Gastroesophageal sphincter (tissue), 4 donors: ENCODE results near the gene FAM163B. TPM values are rescaled to one million over a fixed set of nuclear protein-coding genes. Genes with fewer than 3 reads are reported as not detected.

Experiments used
- ATAC-seq: fragments of 150-250 bp; one replicate; pipeline ENCODE4 v1.9.1; 2016; ENCODE audit warnings: mild to moderate bottlenecking, moderate library complexity
- H3K27ac ChIP-seq, 4 donors: fragments of 200-600 bp; sonication (generic) in 3 of 4; 1 replicate in 3 of 4; 2 replicates in 1 of 4; pipeline ENCODE4 v1.5.1; 2016 to 2019
- H3K27me3 ChIP-seq: fragments of 200-600 bp; sonication (generic); one replicate; pipeline ENCODE4 v1.5.1; 2019
- H3K36me3 ChIP-seq, 2 donors: fragments of 200-600 bp; sonication (generic); one replicate each; pipeline ENCODE4 v1.5.1; 2019; ENCODE audit warnings: control low read depth in 1 of 2
- H3K4me1 ChIP-seq, 3 donors: fragments of 200-600 bp; sonication (generic); 1 replicate in 2 of 3; 2 replicates in 1 of 3; pipeline ENCODE4 v1.5.1; 2016 to 2019; ENCODE audit warnings: control low read depth in 2 of 3
- H3K4me3 ChIP-seq, 2 donors: fragments of 200-600 bp; sonication (generic); one replicate each; pipeline ENCODE4 v1.5.1; 2019; ENCODE audit warnings: mild to moderate bottlenecking in 1 of 2, moderate library complexity in 1 of 2
- H3K9me3 ChIP-seq, 3 donors: fragments of 200-600 bp; sonication (generic); one replicate each; pipeline ENCODE4 v1.5.1; 2017 to 2019; ENCODE audit warnings: control low read depth in 2 of 3
- CTCF ChIP-seq, 4 experiments: fragments of 200-600 bp in 2 of 4; fragments of 450-650 bp in 2 of 4; sonication (generic) in 1 of 4; IDR thresholded peaks; one replicate each; pipeline ENCODE4 v1.5.1; 2017 to 2019; ENCODE audit warnings: antibody characterized with exemption in 4 of 4, mild to moderate bottlenecking in 2 of 4, moderate library complexity in 2 of 4
- EP300 ChIP-seq: sonication (generic); formaldehyde crosslinking; IDR thresholded peaks from one replicate; pipeline ENCODE4 v1.6.1; 2017; ENCODE audit warnings: antibody characterized with exemption, mild to moderate bottlenecking
- POLR2A ChIP-seq, 2 donors: fragments of 450-650 bp; IDR thresholded peaks; one replicate each; pipeline ENCODE4 v1.6.1; 2017; ENCODE audit warnings: antibody characterized with exemption in 2 of 2, mild to moderate bottlenecking in 2 of 2, moderate library complexity in 1 of 2
- POLR2AphosphoS5 ChIP-seq: sonication (generic); formaldehyde crosslinking; IDR thresholded peaks from one replicate; pipeline ENCODE4 v1.6.1; 2017; ENCODE audit warnings: antibody characterized with exemption
- WGBS, 2 donors: methylation state at CpG; one replicate each; pipeline ENCODE4 v1.1.5; 2018; ENCODE audit warnings: low coverage in 1 of 2; 5-methylcytosine and 5-hydroxymethylcytosine counted together
- total RNA-seq, 4 donors: library from RNA; depleted of rRNA; stranded (reverse); fragments of >200 nt; gene quantifications; one replicate each; pipeline ENCODE4 v1.1.0, GENCODE V29; 2016

Gene FAM163B
- total RNA-seq, 4 donors from 2014 or later: not detected

GRCh38 chr9:133570691-133571080, 38.5 kb downstream of the FAM163B start:
- ATAC-seq: no peak
- no peaks in the 10 kb centered on the region for H3K9me3 ChIP-seq
- 80 to 100% methylated on average over 1 of the region's 16 CpGs for WGBS, 2 donors
- peaks cover 4% of the 10 kb centered on the region for H3K27me3 ChIP-seq
- no peak overlapping the region for H3K27ac ChIP-seq
- H3K4me3 ChIP-seq: no peak overlapping the region
- no peaks in the 10 kb centered on the region for H3K36me3 ChIP-seq
- H3K4me1 ChIP-seq: peaks cover 0 to 37% (median 14%) of the 10 kb centered on the region in 3 donors
- no peak for TF ChIP-seq CTCF (IDR thresholded peaks at IDR 0.05)
- TF ChIP-seq POLR2A (IDR thresholded peaks at IDR 0.05): no peak
- TF ChIP-seq EP300: no peak
- no peak for TF ChIP-seq POLR2AphosphoS5

GRCh38 chr9:133569891-133570690, 39.1 kb downstream of the FAM163B start:
- 85 to 92% methylated on average over 9 to 24 of the region's 36 CpGs for WGBS, 2 donors
- no peak for ATAC-seq
- H3K27me3 ChIP-seq: no peaks in the 10 kb centered on the region
- H3K4me3 ChIP-seq: no peak overlapping the region
- no peaks in the 10 kb centered on the region for H3K36me3 ChIP-seq
- no peaks in the 10 kb centered on the region for H3K9me3 ChIP-seq
- peaks cover 0 to 42% (median 14%) of the 10 kb centered on the region in 3 donors for H3K4me1 ChIP-seq
- no peak for TF ChIP-seq EP300
- TF ChIP-seq CTCF (IDR thresholded peaks at IDR 0.05): no peak
- H3K27ac ChIP-seq: no peak overlapping the region

- no peaks in the 10 kb centered on the region for H3K36me3 ChIP-seq
- H3K4me3 ChIP-seq: no peak overlapping the region
- no peaks in the 10 kb centered on the region for H3K9me3 ChIP-seq
- no peak for ATAC-seq
- no peak overlapping the region for H3K27ac ChIP-seq
- H3K4me1 ChIP-seq: peaks cover 0 to 48% (median 19%) of the 10 kb centered on the region in 3 donors
- WGBS, 2 donors: 0 to 94% methylated on average over 1 to 2 of the region's 14 CpGs
- no peak for TF ChIP-seq POLR2AphosphoS5
- no peak for TF ChIP-seq EP300
- no peak for TF ChIP-seq CTCF (IDR thresholded peaks at IDR 0.05)
- TF ChIP-seq POLR2A (IDR thresholded peaks at IDR 0.05): no peak
- H3K27me3 ChIP-seq: no peaks in the 10 kb centered on the region
Observed at GRCh38 chr9:133569121-133569785, 39.9 kb downstream of the FAM163B start.

GRCh38 chr9:133568186-133568585, 41.0 kb downstream of the FAM163B start:
- no peak for ATAC-seq
- TF ChIP-seq POLR2A (IDR thresholded peaks at IDR 0.05): no peak
- TF ChIP-seq CTCF (IDR thresholded peaks at IDR 0.05): no peak
- no peak for TF ChIP-seq POLR2AphosphoS5
- no peak for TF ChIP-seq EP300
- H3K36me3 ChIP-seq: no peaks in the 10 kb centered on the region
- no peaks in the 10 kb centered on the region for H3K27me3 ChIP-seq
- peaks cover 0 to 44% (median 21%) of the 10 kb centered on the region in 3 donors for H3K4me1 ChIP-seq
- WGBS, 2 donors: 92% methylated on average over 5 of the region's 33 CpGs; no CpG with 5 or more reads in 1 of the 2 donors
- no peak overlapping the region for H3K4me3 ChIP-seq
- H3K9me3 ChIP-seq: no peaks in the 10 kb centered on the region
- H3K27ac ChIP-seq: no peak overlapping the region
